Measurements from ENCODE around the gene PRKN.

The PRKN gene

GRCh38 chr6:161481786-161482516 lies 1245.6 kb downstream of the PRKN start:
- H3K4me1 ChIP-seq (ENCODE audit: insufficient read depth, low read length): no peaks in the 10 kb centered on the region
- H3K9me3 ChIP-seq (ENCODE audit: low read length): no peaks in the 10 kb centered on the region
- H3K27ac ChIP-seq (ENCODE audit: low read depth, low read length): no peak overlapping the region
- H3K4me3 ChIP-seq (ENCODE audit: low read depth in 1 of 2, low read length in 2 of 2): no peak overlapping the region
- no peaks in the 10 kb centered on the region for H3K36me3 ChIP-seq (ENCODE audit: insufficient read depth, low read length)
- no peak overlapping the region for H3K9ac ChIP-seq (ENCODE audit: low read length)
- H3K27me3 ChIP-seq (ENCODE audit: control insufficient read depth in 1 of 2, insufficient read depth in 2 of 2, low read length in 2 of 2): no peaks in the 10 kb centered on the region

- H3K4me3 ChIP-seq (ENCODE audit: low read depth in 1 of 2, low read length in 2 of 2): no peak overlapping the region
- H3K27me3 ChIP-seq (ENCODE audit: control insufficient read depth in 1 of 2, insufficient read depth in 2 of 2, low read length in 2 of 2): no peaks in the 10 kb centered on the region
- H3K9ac ChIP-seq (ENCODE audit: low read length): no peak overlapping the region
Observed at GRCh38 chr6:161480421-161481155, 1247.0 kb downstream of the PRKN start.

GRCh38 chr6:161479376-161479775 lies 1248.2 kb downstream of the PRKN start:
- Histone ChIP-seq H3K4me3 (ENCODE audit: low read depth in 1 of 2, low read length in 2 of 2) (no peak overlapping the region), H3K36me3 (ENCODE audit: insufficient read depth, low read length) (no peaks in the 10 kb centered on the region), H3K27ac (ENCODE audit: low read depth, low read length) (no peak overlapping the region), H3K9me3 (ENCODE audit: low read length) (no peaks in the 10 kb centered on the region), H3K9ac (ENCODE audit: low read length) (no peak overlapping the region), H3K27me3 (ENCODE audit: control insufficient read depth in 1 of 2, insufficient read depth in 2 of 2, low read length in 2 of 2) (no peaks in the 10 kb centered on the region), H3K4me1 (ENCODE audit: insufficient read depth, low read length) (no peaks in the 10 kb centered on the region)

More at GRCh38 chr6:161480421-161481155, 1247.0 kb downstream of the PRKN start:
- no peaks in the 10 kb centered on the region for H3K36me3 ChIP-seq (ENCODE audit: insufficient read depth, low read length)
- no peak overlapping the region for H3K27ac ChIP-seq (ENCODE audit: low read depth, low read length)
- no peaks in the 10 kb centered on the region for H3K4me1 ChIP-seq (ENCODE audit: insufficient read depth, low read length)
- no peaks in the 10 kb centered on the region for H3K9me3 ChIP-seq (ENCODE audit: low read length)

GRCh38 chr6:161477876-161478425 lies 1249.6 kb downstream of the PRKN start:
- Histone ChIP-seq H3K27ac (ENCODE audit: low read depth, low read length) (no peak overlapping the region), H3K27me3 (ENCODE audit: control insufficient read depth in 1 of 2, insufficient read depth in 2 of 2, low read length in 2 of 2) (no peaks in the 10 kb centered on the region), H3K36me3 (ENCODE audit: insufficient read depth, low read length) (no peaks in the 10 kb centered on the region), H3K4me1 (ENCODE audit: insufficient read depth, low read length) (no peaks in the 10 kb centered on the region), H3K9me3 (ENCODE audit: low read length) (no peaks in the 10 kb centered on the region), H3K4me3 (ENCODE audit: low read depth in 1 of 2, low read length in 2 of 2) (no peak overlapping the region), H3K9ac (ENCODE audit: low read length) (no peak overlapping the region)

GRCh38 chr6:161476711-161477110 lies 1250.9 kb downstream of the PRKN start:
- no peak overlapping the region for H3K27ac ChIP-seq (ENCODE audit: low read depth, low read length)
- no peak overlapping the region for H3K4me3 ChIP-seq (ENCODE audit: low read depth in 1 of 2, low read length in 2 of 2)

GRCh38 chr6:161465403-161465802 lies 1262.2 kb downstream of the PRKN start:
- Histone ChIP-seq H3K27ac (ENCODE audit: low read depth, low read length) (no peak overlapping the region), H3K27me3 (ENCODE audit: control insufficient read depth in 1 of 2, insufficient read depth in 2 of 2, low read length in 2 of 2) (no peaks in the 10 kb centered on the region), H3K9me3 (ENCODE audit: low read length) (no peaks in the 10 kb centered on the region), H3K9ac (ENCODE audit: low read length) (no peak overlapping the region), H3K4me1 (ENCODE audit: insufficient read depth, low read length) (no peaks in the 10 kb centered on the region), H3K4me3 (ENCODE audit: low read depth in 1 of 2, low read length in 2 of 2) (no peak overlapping the region), H3K36me3 (ENCODE audit: insufficient read depth, low read length) (no peaks in the 10 kb centered on the region)

More at GRCh38 chr6:161476711-161477110, 1250.9 kb downstream of the PRKN start:
- H3K4me1 ChIP-seq (ENCODE audit: insufficient read depth, low read length): no peaks in the 10 kb centered on the region
- no peaks in the 10 kb centered on the region for H3K36me3 ChIP-seq (ENCODE audit: insufficient read depth, low read length)
- H3K9me3 ChIP-seq (ENCODE audit: low read length): no peaks in the 10 kb centered on the region
- H3K9ac ChIP-seq (ENCODE audit: low read length): no peak overlapping the region
- no peaks in the 10 kb centered on the region for H3K27me3 ChIP-seq (ENCODE audit: control insufficient read depth in 1 of 2, insufficient read depth in 2 of 2, low read length in 2 of 2)

- no peak overlapping the region for H3K9ac ChIP-seq (ENCODE audit: low read length)
- H3K27ac ChIP-seq (ENCODE audit: low read depth, low read length): no peak overlapping the region
- no peaks in the 10 kb centered on the region for H3K36me3 ChIP-seq (ENCODE audit: insufficient read depth, low read length)
- no peaks in the 10 kb centered on the region for H3K27me3 ChIP-seq (ENCODE audit: control insufficient read depth in 1 of 2, insufficient read depth in 2 of 2, low read length in 2 of 2)
- no peak overlapping the region for H3K4me3 ChIP-seq (ENCODE audit: low read depth in 1 of 2, low read length in 2 of 2)
- no peaks in the 10 kb centered on the region for H3K9me3 ChIP-seq (ENCODE audit: low read length)
- H3K4me1 ChIP-seq (ENCODE audit: insufficient read depth, low read length): peaks cover 6% of the 10 kb centered on the region
Observed at GRCh38 chr6:161463071-161463470, 1264.5 kb downstream of the PRKN start.

GRCh38 chr6:161462148-161462547 lies 1265.4 kb downstream of the PRKN start:
- H3K36me3 ChIP-seq (ENCODE audit: insufficient read depth, low read length): no peaks in the 10 kb centered on the region
- peaks cover 6% of the 10 kb centered on the region for H3K4me1 ChIP-seq (ENCODE audit: insufficient read depth, low read length)
- no peak overlapping the region for H3K4me3 ChIP-seq (ENCODE audit: low read depth in 1 of 2, low read length in 2 of 2)
- H3K27me3 ChIP-seq (ENCODE audit: control insufficient read depth in 1 of 2, insufficient read depth in 2 of 2, low read length in 2 of 2): no peaks in the 10 kb centered on the region
- H3K9ac ChIP-seq (ENCODE audit: low read length): no peak overlapping the region
- no peak overlapping the region for H3K27ac ChIP-seq (ENCODE audit: low read depth, low read length)
- H3K9me3 ChIP-seq (ENCODE audit: low read length): no peaks in the 10 kb centered on the region

GRCh38 chr6:161459008-161459615 lies 1268.5 kb downstream of the PRKN start:
- H3K4me1 ChIP-seq (ENCODE audit: insufficient read depth, low read length): peaks cover 6% of the 10 kb centered on the region
- H3K4me3 ChIP-seq (ENCODE audit: low read depth in 1 of 2, low read length in 2 of 2): no peak overlapping the region
- no peaks in the 10 kb centered on the region for H3K9me3 ChIP-seq (ENCODE audit: low read length)
- no peak overlapping the region for H3K9ac ChIP-seq (ENCODE audit: low read length)
- no peaks in the 10 kb centered on the region for H3K36me3 ChIP-seq (ENCODE audit: insufficient read depth, low read length)
- no peak overlapping the region for H3K27ac ChIP-seq (ENCODE audit: low read depth, low read length)
- no peaks in the 10 kb centered on the region for H3K27me3 ChIP-seq (ENCODE audit: control insufficient read depth in 1 of 2, insufficient read depth in 2 of 2, low read length in 2 of 2)

GRCh38 chr6:161458201-161458951 lies 1269.2 kb downstream of the PRKN start:
- no peaks in the 10 kb centered on the region for H3K9me3 ChIP-seq (ENCODE audit: low read length)
- peaks cover 6% of the 10 kb centered on the region for H3K4me1 ChIP-seq (ENCODE audit: insufficient read depth, low read length)
- H3K36me3 ChIP-seq (ENCODE audit: insufficient read depth, low read length): no peaks in the 10 kb centered on the region
- H3K27me3 ChIP-seq (ENCODE audit: control insufficient read depth in 1 of 2, insufficient read depth in 2 of 2, low read length in 2 of 2): no peaks in the 10 kb centered on the region
- H3K27ac ChIP-seq (ENCODE audit: low read depth, low read length): no peak overlapping the region
- no peak overlapping the region for H3K9ac ChIP-seq (ENCODE audit: low read length)
- H3K4me3 ChIP-seq (ENCODE audit: low read depth in 1 of 2, low read length in 2 of 2): no peak overlapping the region

- Histone ChIP-seq H3K36me3 (ENCODE audit: insufficient read depth, low read length) (no peaks in the 10 kb centered on the region), H3K4me1 (ENCODE audit: insufficient read depth, low read length) (peaks cover 6% of the 10 kb centered on the region), H3K4me3 (ENCODE audit: low read depth in 1 of 2, low read length in 2 of 2) (no peak overlapping the region), H3K27ac (ENCODE audit: low read depth, low read length) (no peak overlapping the region), H3K9ac (ENCODE audit: low read length) (no peak overlapping the region), H3K9me3 (ENCODE audit: low read length) (no peaks in the 10 kb centered on the region), H3K27me3 (ENCODE audit: control insufficient read depth in 1 of 2, insufficient read depth in 2 of 2, low read length in 2 of 2) (no peaks in the 10 kb centered on the region)
Observed at GRCh38 chr6:161455848-161456247, 1271.7 kb downstream of the PRKN start.
